ENCODE results near the gene SMG5. TPM values are rescaled to one million over a fixed set of nuclear protein-coding genes. Genes with fewer than 3 reads are reported as not detected.

The SMG5 gene
- total and polyA plus RNA-seq, 4 donors: 37.3 to 68.4 (median 41.4) TPM

GRCh38 chr1:156225677-156226014 lies 57.0 kb downstream of the SMG5 start:
- no peak overlapping the region for H3K27ac ChIP-seq (ENCODE audit: low read depth in 1 of 2, low read length in 1 of 2)
- TF ChIP-seq CTCF (IDR thresholded peaks at IDR 0.05; ENCODE audit: control extremely low read depth, extremely low read depth): no peak
- peaks cover 10 to 49% (median 40%) of the 10 kb centered on the region in 4 donors for H3K36me3 ChIP-seq (ENCODE audit: control insufficient read depth in 4 of 4, insufficient read depth in 4 of 4, low read length in 4 of 4)

DNA sequence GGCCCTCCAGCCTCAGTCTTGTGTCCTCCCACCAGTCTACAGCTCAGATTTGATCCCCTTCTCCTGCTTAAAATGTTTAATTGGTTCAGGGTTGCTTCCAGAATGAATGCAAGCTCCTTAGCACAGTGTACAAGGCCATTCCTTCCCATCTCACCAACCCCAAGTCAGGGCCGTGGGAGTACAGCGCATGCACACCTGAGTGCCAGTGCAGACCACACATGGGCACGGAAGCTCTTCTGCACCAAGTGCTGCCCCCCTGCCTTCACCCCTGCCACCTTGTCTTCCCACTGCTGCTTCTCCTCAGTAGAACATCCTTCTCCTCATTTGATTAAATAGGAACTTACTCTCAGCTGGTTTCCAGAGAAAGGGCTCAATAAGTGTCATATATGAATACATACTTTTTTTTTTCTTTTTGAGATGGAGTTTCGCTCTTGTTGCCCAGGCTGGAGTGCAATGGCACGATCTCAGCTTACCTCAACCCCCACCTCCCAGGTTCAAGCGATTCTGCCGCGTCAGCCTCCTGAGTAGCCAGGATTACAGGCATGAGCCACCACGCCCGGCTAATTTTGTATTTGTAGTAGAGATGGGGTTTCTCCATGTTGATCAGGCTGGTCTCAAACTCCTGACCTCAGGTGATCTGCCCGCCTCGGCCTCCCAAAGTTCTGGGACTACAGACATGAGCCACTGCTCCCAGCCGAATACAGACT lies 60.5 kb downstream of the SMG5 start:
- Histone ChIP-seq H3K4me1 (ENCODE audit: control insufficient read depth in 5 of 5, insufficient read depth in 5 of 5, low read length in 5 of 5) (peaks cover 0 to 4% (median 0%) of the 10 kb centered on the region in 5 donors), H3K4me3 (no peak overlapping the region), H3K27ac (ENCODE audit: low read depth in 1 of 2, low read length in 1 of 2) (no peak overlapping the region), H3K9me3 (ENCODE audit: control insufficient read depth in 4 of 4, insufficient read depth in 3 of 4, low read length in 3 of 4) (no peaks in the 10 kb centered on the region), H3K27me3 (ENCODE audit: control insufficient read depth in 3 of 3, insufficient read depth in 3 of 3, low read length in 2 of 3) (no peaks in the 10 kb centered on the region), H3K36me3 (ENCODE audit: control insufficient read depth in 4 of 4, insufficient read depth in 4 of 4, low read length in 4 of 4) (peaks cover 10 to 39% (median 30%) of the 10 kb centered on the region in 4 donors), H3K9ac (ENCODE audit: insufficient read depth in 1 of 2, low read length in 2 of 2) (no peak overlapping the region)
- TF ChIP-seq CTCF (IDR thresholded peaks at IDR 0.05; ENCODE audit: control extremely low read depth, extremely low read depth): no peak
- DNase-seq: no peak
- no peak for ATAC-seq (ENCODE audit: insufficient read depth, low FRiP score)
- WGBS, 2 donors: 94 to 98% methylated on average over 13 of the region's 13 CpGs

More at GRCh38 chr1:156225677-156226014, 57.0 kb downstream of the SMG5 start:
- ATAC-seq (ENCODE audit: insufficient read depth, low FRiP score) (no peak), DNase-seq (no peak)
- Histone ChIP-seq H3K4me1 (ENCODE audit: control insufficient read depth in 5 of 5, insufficient read depth in 5 of 5, low read length in 5 of 5) (no peaks in the 10 kb centered on the region), H3K27me3 (ENCODE audit: control insufficient read depth in 3 of 3, insufficient read depth in 3 of 3, low read length in 2 of 3) (no peaks in the 10 kb centered on the region), H3K9me3 (ENCODE audit: control insufficient read depth in 4 of 4, insufficient read depth in 3 of 4, low read length in 3 of 4) (no peaks in the 10 kb centered on the region), H3K4me3 (no peak overlapping the region), H3K9ac (ENCODE audit: insufficient read depth in 1 of 2, low read length in 2 of 2) (no peak overlapping the region)
- WGBS, 2 donors: 12 to 15% methylated on average over 2 of the region's 2 CpGs

GRCh38 chr1:156220226-156220625 lies 62.4 kb downstream of the SMG5 start:
- peaks cover 0 to 4% (median 0%) of the 10 kb centered on the region in 5 donors for H3K4me1 ChIP-seq (ENCODE audit: control insufficient read depth in 5 of 5, insufficient read depth in 5 of 5, low read length in 5 of 5)
- no peak for TF ChIP-seq CTCF (IDR thresholded peaks at IDR 0.05; ENCODE audit: control extremely low read depth, extremely low read depth)
- H3K9me3 ChIP-seq (ENCODE audit: control insufficient read depth in 4 of 4, insufficient read depth in 3 of 4, low read length in 3 of 4): no peaks in the 10 kb centered on the region
- ATAC-seq (ENCODE audit: insufficient read depth, low FRiP score): no peak
- no peaks in the 10 kb centered on the region for H3K27me3 ChIP-seq (ENCODE audit: control insufficient read depth in 3 of 3, insufficient read depth in 3 of 3, low read length in 2 of 3)
- H3K27ac ChIP-seq (ENCODE audit: low read depth in 1 of 2, low read length in 1 of 2): no peak overlapping the region
- no peak overlapping the region for H3K4me3 ChIP-seq
- DNase-seq: no peak
- H3K36me3 ChIP-seq (ENCODE audit: control insufficient read depth in 4 of 4, insufficient read depth in 4 of 4, low read length in 4 of 4): peaks cover 5 to 31% (median 24%) of the 10 kb centered on the region in 4 donors
- H3K9ac ChIP-seq (ENCODE audit: insufficient read depth in 1 of 2, low read length in 2 of 2): no peak overlapping the region
- 96 to 100% methylated on average over 9 of the region's 9 CpGs for WGBS, 2 donors

All from lung (tissue), 12 donors.